GM19452 (cell line): ENCODE measurements around the gene TMSB4Y.
A peak's percentile ranks its signal among the peaks of the same experiment; 100 is the strongest.

ENCODE experiments used
- ATAC-seq: cut with Tn5 transposase; IDR thresholded peaks from one replicate; pipeline ENCODE4 v1.9.1; 2021; ENCODE audit not compliant: unreplicated experiment

TMSB4Y gene

DNA sequence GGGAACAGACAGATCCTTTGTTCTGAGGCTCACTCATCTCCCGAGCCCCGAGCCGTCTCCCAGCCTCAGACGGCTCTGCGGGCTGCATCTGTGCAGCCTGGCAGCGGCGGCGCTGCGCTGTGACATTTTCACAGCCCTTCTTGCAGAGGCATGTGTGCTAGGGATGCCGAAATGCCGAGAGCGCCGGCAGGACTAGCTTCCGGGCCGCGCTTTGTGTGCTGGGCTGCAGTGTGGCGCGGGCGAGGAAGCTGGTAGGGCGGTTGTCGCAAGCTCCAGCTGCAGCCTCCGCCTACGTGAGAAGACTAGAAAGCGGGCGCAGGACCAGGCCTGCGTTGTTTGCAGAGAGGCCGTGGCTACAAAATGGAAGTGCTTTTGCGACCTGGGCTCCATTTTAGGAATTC is at the start of gene TMSB4Y:
Gene TMSB4Y (plus strand): TSS at position 332 of the 401 bp plus-strand sequence.
- ATAC-seq, result peak; percentile 92

DNA sequence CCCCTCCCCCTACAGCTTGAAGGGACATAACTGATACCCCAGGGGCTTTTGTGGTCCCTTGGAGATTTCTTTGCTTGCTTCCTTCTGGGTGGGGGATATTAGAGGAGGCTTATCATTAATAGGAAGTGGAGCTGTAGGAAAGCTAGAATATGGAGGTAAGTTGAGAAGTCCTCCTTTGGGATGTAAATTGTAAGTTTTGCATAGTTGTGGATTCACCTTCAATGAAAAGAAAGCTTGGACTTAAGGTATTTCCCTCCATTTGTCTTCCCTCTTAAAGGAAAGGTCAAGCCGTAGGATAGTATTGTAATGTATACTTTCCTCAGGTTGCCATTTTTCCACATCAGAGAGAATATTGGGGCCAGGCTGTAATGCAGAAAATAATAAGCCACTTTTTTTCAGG is 39.5 kb upstream of the TMSB4Y start:
- ATAC-seq, result no peak

DNA sequence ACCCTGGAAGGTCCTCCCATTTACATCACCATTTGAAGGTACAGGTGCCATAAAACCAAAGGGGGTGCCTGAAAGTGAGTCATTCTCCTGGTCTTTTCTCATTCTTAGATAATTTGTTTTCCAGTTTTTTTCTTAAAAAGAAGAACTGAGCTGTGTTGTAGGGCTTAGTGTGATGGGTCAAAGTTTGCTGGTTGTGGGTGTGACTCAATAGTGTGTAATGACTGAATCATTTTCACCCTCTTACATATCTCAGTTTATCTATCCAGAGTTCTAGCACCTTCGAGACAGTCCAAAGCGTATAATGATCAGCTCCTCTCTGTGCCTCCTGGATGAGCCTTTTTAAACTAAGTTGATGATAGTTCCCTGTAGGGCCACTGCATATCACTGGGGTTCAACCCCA is 32.6 kb upstream of the TMSB4Y start:
- ATAC-seq, result no peak

DNA sequence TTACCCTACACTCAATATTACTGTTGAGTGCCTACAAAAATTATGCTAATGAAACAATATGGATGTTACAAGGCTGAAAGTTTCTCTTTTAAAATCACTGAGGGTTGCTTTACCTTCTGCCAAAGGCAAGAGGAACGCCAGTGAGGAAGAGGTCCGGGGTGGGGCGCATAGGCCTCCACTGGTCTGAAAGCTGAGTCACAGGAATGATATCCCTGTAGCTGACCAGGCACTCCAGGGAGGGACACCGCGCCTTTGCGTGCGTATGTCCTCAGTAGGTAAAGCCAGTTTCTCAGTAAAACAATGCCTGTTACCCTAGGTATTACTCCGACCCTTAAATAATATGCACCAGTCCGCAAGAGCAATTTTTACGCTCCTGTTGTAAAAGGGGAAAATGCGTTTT is 1.4 kb upstream of the TMSB4Y start:
- ATAC-seq, result no peak

DNA sequence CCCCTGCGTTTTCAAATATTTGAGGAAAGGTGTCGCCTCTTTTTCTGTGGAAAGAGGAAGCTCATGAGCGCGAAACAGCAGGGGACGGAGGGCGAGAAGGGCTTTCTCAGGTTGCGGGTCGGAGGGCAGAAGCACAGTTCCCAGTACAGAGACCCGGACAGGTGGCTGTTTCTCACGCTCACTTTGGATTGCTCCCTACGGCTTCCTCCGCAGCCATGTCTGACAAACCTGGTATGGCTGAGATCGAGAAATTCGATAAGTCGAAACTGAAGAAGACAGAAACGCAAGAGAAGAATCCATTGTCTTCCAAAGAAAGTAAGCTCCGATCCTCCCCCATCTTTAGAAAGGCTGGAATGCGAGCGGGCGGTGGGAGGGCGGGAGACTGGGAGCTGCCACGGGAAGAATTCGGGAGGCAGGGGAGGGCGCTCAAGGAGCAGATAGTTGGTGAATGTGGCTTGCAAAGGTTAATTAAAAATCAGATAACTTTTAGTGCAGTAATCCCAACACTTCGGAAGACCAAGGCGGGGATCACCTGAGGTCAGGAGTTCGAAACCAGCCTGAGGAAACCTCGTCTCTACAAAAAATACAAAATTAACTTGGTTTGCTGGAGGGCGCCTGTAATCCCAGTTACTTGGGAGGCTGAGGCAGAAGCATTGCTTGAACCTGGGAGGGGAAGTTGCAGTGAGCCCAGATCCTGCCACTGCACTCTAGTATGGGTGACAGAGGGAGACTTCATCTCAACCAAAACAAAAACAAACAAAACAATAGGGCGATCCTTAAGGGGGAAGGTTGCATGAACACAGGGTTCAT is 627 bp downstream of the TMSB4Y start:
- no peak for ATAC-seq

DNA sequence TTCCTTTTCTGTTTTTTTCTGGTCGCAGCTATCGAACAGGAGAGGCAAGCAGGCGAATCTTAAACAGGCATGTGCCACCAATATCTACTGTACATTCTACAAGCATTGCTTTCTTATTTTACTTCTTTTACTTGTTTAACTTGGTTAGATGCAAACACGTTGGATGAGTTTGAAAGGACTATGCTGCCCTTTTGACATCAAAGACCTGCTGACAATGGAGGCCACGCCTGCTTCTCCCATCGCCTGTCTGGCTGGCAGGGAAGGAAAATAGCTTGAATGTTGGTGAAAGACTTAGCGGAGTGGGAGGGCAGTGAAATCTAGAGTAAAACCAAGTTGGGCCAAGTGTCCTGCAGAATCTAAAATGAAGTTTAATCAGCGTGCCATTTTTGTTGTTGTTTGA is 1.5 kb downstream of the TMSB4Y start:
- ATAC-seq, result no peak

DNA sequence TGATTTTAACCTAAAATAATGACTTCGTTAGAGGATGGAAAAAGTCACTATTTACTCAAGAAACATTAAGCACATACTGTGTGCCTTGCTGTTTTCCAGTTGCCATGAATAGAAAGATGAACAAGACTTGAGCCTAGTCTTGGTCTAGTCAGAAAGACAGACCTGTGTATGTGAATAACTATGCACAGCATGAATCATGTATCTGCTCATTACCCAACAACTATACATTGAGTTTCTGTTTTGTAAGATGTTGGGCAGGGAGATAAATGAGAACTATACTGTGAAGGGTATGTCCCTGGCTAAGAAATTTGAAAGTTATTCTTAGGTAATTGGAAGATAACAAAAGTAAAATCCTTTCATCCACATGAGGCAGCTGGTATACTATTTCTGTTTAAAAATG is 4.3 kb downstream of the TMSB4Y start:
- no peak for ATAC-seq

DNA sequence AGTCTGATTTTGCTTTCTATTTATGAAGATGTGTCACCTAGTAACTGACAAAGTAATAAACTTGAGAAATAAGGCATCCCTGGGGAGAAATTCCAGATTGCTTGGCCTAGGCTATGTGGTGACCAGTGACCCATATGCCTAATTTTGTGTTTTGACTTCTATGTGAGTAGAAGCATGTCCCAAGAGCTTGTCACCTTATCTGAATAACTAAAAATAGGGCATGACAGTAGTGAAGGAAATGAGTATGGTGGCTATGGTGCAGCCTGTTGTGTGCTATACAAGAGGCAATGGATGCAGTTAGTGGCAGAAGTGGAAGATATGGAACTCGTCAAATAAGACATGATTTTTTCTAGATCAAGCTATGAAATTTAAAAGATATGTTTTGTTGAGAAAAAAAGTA is 15.3 kb downstream of the TMSB4Y start:
- no peak for ATAC-seq

DNA sequence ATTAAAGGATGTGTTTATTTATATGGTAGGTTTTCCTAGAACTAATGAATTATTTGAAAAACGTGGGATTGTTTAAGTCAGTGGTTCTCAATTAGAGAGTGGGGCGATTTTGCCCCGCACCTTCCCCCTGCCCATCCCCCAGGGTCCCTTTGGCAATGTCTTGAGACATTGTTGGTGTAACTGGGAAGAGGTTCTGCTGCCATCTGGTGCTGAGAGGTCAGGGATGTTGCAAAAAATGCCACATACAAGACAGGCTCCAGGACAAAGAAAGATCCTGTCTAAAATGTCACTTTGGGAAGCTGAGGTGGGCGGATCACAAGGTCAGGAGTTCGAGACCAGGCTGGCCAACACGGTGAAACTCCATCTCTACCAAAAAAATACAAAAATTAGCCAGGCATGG is 25.8 kb downstream of the TMSB4Y start:
- ATAC-seq, result no peak

DNA sequence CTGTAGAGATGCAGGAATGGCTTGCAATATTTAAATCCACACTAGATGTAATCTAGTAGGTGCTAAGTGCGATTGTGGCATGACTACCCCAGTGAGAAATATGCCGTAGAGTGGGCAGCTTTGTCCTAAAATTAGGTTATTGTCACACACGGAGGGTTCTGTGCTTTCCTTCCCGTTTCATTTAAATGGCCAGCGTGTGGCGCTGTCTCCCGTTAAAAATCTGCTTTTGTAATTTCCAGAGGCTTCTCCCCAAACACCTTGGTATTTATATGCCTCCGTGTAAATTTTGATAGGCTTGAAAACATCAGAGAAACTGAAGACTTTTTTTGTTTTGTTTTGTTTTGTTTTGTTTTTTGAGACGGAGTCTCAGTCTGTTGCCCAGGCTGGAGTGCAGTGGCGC is 34.9 kb downstream of the TMSB4Y start:
- no peak for ATAC-seq

DNA sequence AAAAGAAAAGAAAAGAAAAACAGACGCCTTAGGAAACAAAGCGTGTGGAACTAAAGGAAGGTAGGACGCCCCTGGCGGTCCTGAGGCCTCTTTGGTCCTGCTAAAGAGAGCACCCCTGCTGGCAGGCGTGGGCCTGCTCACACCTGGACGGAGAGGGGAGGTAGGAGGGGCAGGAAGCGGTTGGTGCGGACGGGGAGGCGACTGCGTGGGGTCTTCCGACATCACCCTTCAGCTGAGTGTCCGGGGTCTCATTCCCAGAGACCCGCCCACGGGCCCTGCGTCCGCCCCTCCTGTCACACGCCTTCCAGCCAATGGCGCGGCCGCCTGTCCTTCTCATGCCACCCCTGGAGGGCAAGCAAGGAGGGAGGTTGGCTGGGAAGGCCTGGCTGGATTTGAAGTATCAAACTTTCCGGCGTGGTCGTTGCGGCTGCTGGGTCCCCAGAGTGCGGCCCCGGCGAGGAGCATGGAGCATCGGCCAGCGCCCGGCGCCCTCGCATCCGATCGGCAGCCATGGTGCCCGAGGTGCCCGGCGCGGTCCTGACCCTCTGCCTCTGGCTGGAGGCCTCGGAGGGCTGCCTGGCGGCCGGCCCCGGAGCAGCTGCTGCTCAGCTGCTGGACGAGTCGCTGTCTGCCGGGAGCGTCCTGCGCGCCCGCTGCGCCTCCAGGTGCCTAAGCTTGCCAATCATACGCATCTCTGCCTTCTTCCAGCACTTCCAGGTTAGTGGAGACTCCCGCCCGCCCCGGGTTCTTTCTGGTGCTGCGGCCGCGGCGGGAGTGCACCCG is 47.8 kb downstream of the TMSB4Y start:
- peak; percentile 84 for ATAC-seq

DNA sequence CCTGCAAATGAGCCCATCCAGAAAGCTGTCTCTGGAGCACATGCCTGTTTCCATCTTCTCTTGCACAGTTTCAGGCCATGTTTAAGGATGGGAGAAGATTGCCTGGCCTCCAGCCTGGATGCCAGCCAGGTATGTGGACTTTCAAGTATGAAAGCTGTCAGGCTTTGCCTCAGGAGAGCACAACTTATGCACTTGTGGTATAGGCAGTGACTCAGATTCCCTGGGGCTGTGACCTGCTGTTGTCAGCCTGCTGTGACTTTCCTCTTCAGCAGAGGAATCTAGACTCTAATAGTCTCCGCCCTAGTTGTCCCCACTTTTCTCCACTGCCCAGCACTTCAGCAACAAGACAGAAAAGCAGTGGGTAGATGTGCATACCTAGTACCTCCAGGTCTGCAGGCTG is 51.0 kb downstream of the TMSB4Y start:
- ATAC-seq, result no peak
